NCI-H1092 treated with DMSO at 0.1 percent for 48 hours (cell line): ENCODE results near the gene ENOPH1.

Source experiments
- DNase-seq: peaks from one replicate; lab custom pipeline; 2025; lab: John Stamatoyannopoulos, UW

The ENOPH1 gene

GRCh38 chr4:82508806-82509428, 78.5 kb downstream of the ENOPH1 start:
- DNase-seq = peak; percentile 65

GRCh38 chr4:82510216-82510615, 79.8 kb downstream of the ENOPH1 start:
- DNase-seq = no peak
